ENCODE results near the gene SLC9A5.

SLC9A5 gene

GRCh38 chr16:67279296-67280089, 30.7 kb downstream of the SLC9A5 start, which contains the start of gene PLEKHG4:
Gene PLEKHG4 (plus strand): TSS chr16:67279532. CDS start chr16:67280045, 513 bp downstream.
- DNase-seq (ENCODE audit: extremely low spot score) = peak; percentile 95
- TF ChIP-seq L3MBTL2 (conservative IDR thresholded peaks at IDR 0.05) = peak; percentile 76
- TF ChIP-seq ELF4 (IDR thresholded peaks at IDR 0.05) = no peak
- TF ChIP-seq NFRKB (IDR thresholded peaks at IDR 0.05) = no peak
- 0 out of 2 replicates have a peak, but pooled peaks have one; percentile 39 for TF ChIP-seq ARNT (IDR thresholded peaks at IDR 0.05)
- peak; percentile 79; the same call in 1 of the 2 replicates for TF ChIP-seq LEF1 (IDR thresholded peaks at IDR 0.05; ENCODE audit: borderline replicate concordance)
- no peak for TF ChIP-seq FOXK2 (IDR thresholded peaks at IDR 0.05)
- ChIA-PET POLR2A (interaction anchor here (1.2 to 1.3 kb wide), 2 partner anchors 31 to 52 kb away, joined by 3 read pairs; partner anchors contain the start of gene TMEM208), CTCF (interaction anchor here (1.2 to 1.4 kb wide), 3 partner anchors 11 to 60 kb away, joined by 3 to 5 read pairs (median 5); partner anchors contain the start of genes KCTD19 and LRRC36)

- no peak for DNase-seq (ENCODE audit: extremely low spot score)
- ChIA-PET CTCF (interaction anchor here (0.6 kb wide), 1 partner anchor 186 kb away, joined by 4 read pairs; no protein-coding TSS in a partner anchor), POLR2A (no interaction called here)
- TF ChIP-seq CTBP1 (IDR thresholded peaks at IDR 0.05; ENCODE audit: borderline replicate concordance) = no peak
- no peak for TF ChIP-seq BHLHE40 (IDR thresholded peaks at IDR 0.05; ENCODE audit: borderline replicate concordance)
- TF ChIP-seq LEF1 (IDR thresholded peaks at IDR 0.05; ENCODE audit: borderline replicate concordance) = no peak
- TF ChIP-seq FOXK2 (IDR thresholded peaks at IDR 0.05) = no peak
- TF ChIP-seq L3MBTL2 (conservative IDR thresholded peaks at IDR 0.05) = no peak
- TF ChIP-seq ELF4 (IDR thresholded peaks at IDR 0.05) = no peak
- no peak for TF ChIP-seq TARDBP (IDR thresholded peaks at IDR 0.05)
- no peak for TF ChIP-seq FOXA1 (IDR thresholded peaks at IDR 0.05)
- TF ChIP-seq ARNT (IDR thresholded peaks at IDR 0.05) = no peak
- TF ChIP-seq NFRKB (IDR thresholded peaks at IDR 0.05) = no peak
- TF ChIP-seq SP1 (IDR thresholded peaks at IDR 0.05) = no peak
- no peak for TF ChIP-seq FOXM1 (IDR thresholded peaks at IDR 0.05; ENCODE audit: borderline replicate concordance)
- no peak for TF ChIP-seq PKNOX1 (IDR thresholded peaks at IDR 0.05)
- TF ChIP-seq HDGF (IDR thresholded peaks at IDR 0.05; ENCODE audit: borderline replicate concordance) = no peak
- no peak for TF ChIP-seq SUZ12 (IDR thresholded peaks at IDR 0.05)
- TF ChIP-seq ZNF384 (IDR thresholded peaks at IDR 0.05) = no peak
These were observed 31.6 kb downstream of the SLC9A5 start for GRCh38 chr16:67280090-67281015.

GRCh38 chr16:67281536-67282446, 33.0 kb downstream of the SLC9A5 start:
- DNase-seq (ENCODE audit: extremely low spot score) = no peak
- no peak for TF ChIP-seq L3MBTL2 (conservative IDR thresholded peaks at IDR 0.05)
- no peak for TF ChIP-seq SP1 (IDR thresholded peaks at IDR 0.05)
- TF ChIP-seq BHLHE40 (IDR thresholded peaks at IDR 0.05; ENCODE audit: borderline replicate concordance) = no peak
- TF ChIP-seq FOXA1 (IDR thresholded peaks at IDR 0.05) = no peak
- TF ChIP-seq TARDBP (IDR thresholded peaks at IDR 0.05) = no peak
- TF ChIP-seq PKNOX1 (IDR thresholded peaks at IDR 0.05) = no peak
- no peak for TF ChIP-seq SUZ12 (IDR thresholded peaks at IDR 0.05)
- no peak for TF ChIP-seq ELF4 (IDR thresholded peaks at IDR 0.05)
- TF ChIP-seq NFRKB (IDR thresholded peaks at IDR 0.05) = no peak
- TF ChIP-seq HDGF (IDR thresholded peaks at IDR 0.05; ENCODE audit: borderline replicate concordance) = no peak
- TF ChIP-seq FOXK2 (IDR thresholded peaks at IDR 0.05) = no peak
- TF ChIP-seq CTBP1 (IDR thresholded peaks at IDR 0.05; ENCODE audit: borderline replicate concordance) = no peak
- no peak for TF ChIP-seq ARNT (IDR thresholded peaks at IDR 0.05)
- TF ChIP-seq ZNF384 (IDR thresholded peaks at IDR 0.05) = no peak
- no peak for TF ChIP-seq LEF1 (IDR thresholded peaks at IDR 0.05; ENCODE audit: borderline replicate concordance)
- TF ChIP-seq FOXM1 (IDR thresholded peaks at IDR 0.05; ENCODE audit: borderline replicate concordance) = no peak
- ChIA-PET POLR2A (no interaction called here), CTCF (interaction anchor here (1.1 kb wide), 1 partner anchor 21 kb away, joined by 3 read pairs; no protein-coding TSS in a partner anchor)

- TF ChIP-seq FOXK2 (IDR thresholded peaks at IDR 0.05) = no peak
- no peak for TF ChIP-seq HDGF (IDR thresholded peaks at IDR 0.05; ENCODE audit: borderline replicate concordance)
- TF ChIP-seq BHLHE40 (IDR thresholded peaks at IDR 0.05; ENCODE audit: borderline replicate concordance) = no peak
- TF ChIP-seq ELF4 (IDR thresholded peaks at IDR 0.05) = no peak
- no peak for TF ChIP-seq FOXA1 (IDR thresholded peaks at IDR 0.05)
- no peak for TF ChIP-seq ARNT (IDR thresholded peaks at IDR 0.05)
- no peak for TF ChIP-seq TARDBP (IDR thresholded peaks at IDR 0.05)
- no peak for TF ChIP-seq ZNF384 (IDR thresholded peaks at IDR 0.05)
- TF ChIP-seq NFRKB (IDR thresholded peaks at IDR 0.05) = no peak
- TF ChIP-seq CTBP1 (IDR thresholded peaks at IDR 0.05; ENCODE audit: borderline replicate concordance) = no peak
- no peak for TF ChIP-seq SUZ12 (IDR thresholded peaks at IDR 0.05)
- TF ChIP-seq L3MBTL2 (conservative IDR thresholded peaks at IDR 0.05) = no peak
- TF ChIP-seq SP1 (IDR thresholded peaks at IDR 0.05) = no peak
- ChIA-PET CTCF (interaction anchor here (1.1 kb wide), 1 partner anchor 22 kb away, joined by 3 read pairs; no protein-coding TSS in a partner anchor), POLR2A (no interaction called here)
- no peak for DNase-seq (ENCODE audit: extremely low spot score)
These were observed 33.6 kb downstream of the SLC9A5 start for GRCh38 chr16:67282447-67282805.

Measured in HEK293T (cell line).